ENCODE measurements around the gene FLNB. TPM values are rescaled to one million over a fixed set of nuclear protein-coding genes. Genes with fewer than 3 reads are reported as not detected.
"Not testable (repeated sequence)": the region's sequence is repeated elsewhere in the genome, so short reads cannot be mapped to it uniquely, and the experiment has no call there.

The FLNB gene
- total and polyA plus RNA-seq, 2 experiments from 2014 or later = 60.6 to 186 TPM

DNA sequence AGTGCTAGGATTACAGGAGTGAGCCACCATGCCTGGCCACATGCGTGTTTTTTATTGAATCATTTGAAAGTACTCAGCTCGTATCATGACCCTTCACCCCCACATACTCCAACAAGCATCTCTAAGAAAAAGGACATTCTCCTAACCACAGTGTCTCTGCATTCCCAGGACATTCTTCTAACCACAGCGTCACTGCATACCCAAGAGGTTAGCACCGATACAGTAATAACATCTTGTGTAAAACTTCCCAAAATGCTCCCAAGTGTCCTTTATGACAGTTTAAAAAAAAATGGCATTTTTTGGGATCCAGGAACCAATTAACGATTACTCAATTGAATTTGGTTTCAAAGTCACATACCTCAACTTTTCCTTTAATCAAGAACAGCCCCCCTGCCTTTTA is 39.6 kb downstream of the FLNB start:
- TF ChIP-seq EZH2 (IDR thresholded peaks at IDR 0.05; ENCODE audit: insufficient read depth, poor library complexity, severe bottlenecking) (no peak), EZH2phosphoT487 (IDR thresholded peaks at IDR 0.05; ENCODE audit: insufficient read depth, low read depth) (peak; percentile 87)
- Histone ChIP-seq H3K27ac (peak overlapping the region; percentile 89), H3K4me3 (peak overlapping the region; percentile 7; the same call in 1 of the 2 replicates), H3F3A (ENCODE audit: insufficient read depth) (peaks cover 98% of the 10 kb centered on the region), H4K20me1 (ENCODE audit: insufficient read depth) (no peaks in the 10 kb centered on the region), H3K9ac (peak overlapping the region; percentile 63), H3K79me2 (ENCODE audit: insufficient read depth) (peaks cover 88% of the 10 kb centered on the region), H3K36me3 (ENCODE audit: low read depth) (no peaks in the 10 kb centered on the region), H3K27me3 (replicated peaks; ENCODE audit: insufficient read depth) (no peaks in the 10 kb centered on the region), H3K9me3 (ENCODE audit: low read depth) (no peaks in the 10 kb centered on the region), H2AFZ (no peak overlapping the region), H3K9me2 (ENCODE audit: insufficient read depth) (no peaks in the 10 kb centered on the region), H3K4me2 (ENCODE audit: unreplicated experiment) (peak overlapping the region; percentile 64), H3K4me1 (ENCODE audit: insufficient read depth) (peaks cover 98% of the 10 kb centered on the region)
- WGBS, 2 experiments (ENCODE audit: low coverage in 1 of 2, low lambda C conversion rate in 2 of 2, missing lambda C conversion rate in 2 of 2) = 1% methylated on average over 5 of the region's 5 CpGs
- in situ Hi-C loops (cut with MboI) = no loop called here
- peak; percentile 95 for DNase-seq

DNA sequence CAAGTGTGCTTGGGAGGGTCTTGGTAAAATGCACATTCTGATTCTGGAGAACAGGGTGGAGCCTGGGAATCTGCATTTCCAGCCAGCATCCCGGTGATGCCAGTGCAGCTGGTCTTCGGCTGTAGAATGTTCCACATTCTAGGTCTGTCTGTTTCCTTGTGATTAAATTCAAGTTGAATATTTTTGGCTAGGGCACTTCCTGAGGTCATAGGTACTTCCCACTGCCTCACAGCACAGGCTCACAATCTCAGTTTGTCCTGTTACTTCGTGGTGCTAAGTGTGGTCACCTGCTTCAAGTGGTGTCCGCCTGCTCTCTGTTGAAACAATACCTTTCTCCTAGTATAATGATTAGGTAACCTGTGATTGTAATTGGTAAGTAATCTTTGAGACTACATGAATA is 40.1 kb downstream of the FLNB start:
- H3K4me2 ChIP-seq (ENCODE audit: unreplicated experiment) = peak overlapping the region; percentile 64
- H3K4me3 ChIP-seq = peak overlapping the region; percentile 7; the same call in 1 of the 2 replicates
- H4K20me1 ChIP-seq (ENCODE audit: insufficient read depth) = no peaks in the 10 kb centered on the region
- H3K9me3 ChIP-seq (ENCODE audit: low read depth) = no peaks in the 10 kb centered on the region
- peak overlapping the region; percentile 63 for H3K9ac ChIP-seq
- peaks cover 99% of the 10 kb centered on the region for H3F3A ChIP-seq (ENCODE audit: insufficient read depth)
- no peak overlapping the region for H2AFZ ChIP-seq
- in situ Hi-C loops (cut with MboI) = no loop called here
- DNase-seq = no peak
- 24 to 25% methylated on average over 4 of the region's 4 CpGs for WGBS, 2 experiments (ENCODE audit: low coverage in 1 of 2, low lambda C conversion rate in 2 of 2, missing lambda C conversion rate in 2 of 2)
- TF ChIP-seq EZH2 (IDR thresholded peaks at IDR 0.05; ENCODE audit: insufficient read depth, poor library complexity, severe bottlenecking) (no peak), EZH2phosphoT487 (IDR thresholded peaks at IDR 0.05; ENCODE audit: insufficient read depth, low read depth) (no peak)
- H3K9me2 ChIP-seq (ENCODE audit: insufficient read depth) = no peaks in the 10 kb centered on the region
- no peaks in the 10 kb centered on the region for H3K36me3 ChIP-seq (ENCODE audit: low read depth)
- H3K27ac ChIP-seq = peak overlapping the region; percentile 89
- peaks cover 88% of the 10 kb centered on the region for H3K79me2 ChIP-seq (ENCODE audit: insufficient read depth)
- no peaks in the 10 kb centered on the region for H3K27me3 ChIP-seq (replicated peaks; ENCODE audit: insufficient read depth)
- peaks cover 98% of the 10 kb centered on the region for H3K4me1 ChIP-seq (ENCODE audit: insufficient read depth)

DNA sequence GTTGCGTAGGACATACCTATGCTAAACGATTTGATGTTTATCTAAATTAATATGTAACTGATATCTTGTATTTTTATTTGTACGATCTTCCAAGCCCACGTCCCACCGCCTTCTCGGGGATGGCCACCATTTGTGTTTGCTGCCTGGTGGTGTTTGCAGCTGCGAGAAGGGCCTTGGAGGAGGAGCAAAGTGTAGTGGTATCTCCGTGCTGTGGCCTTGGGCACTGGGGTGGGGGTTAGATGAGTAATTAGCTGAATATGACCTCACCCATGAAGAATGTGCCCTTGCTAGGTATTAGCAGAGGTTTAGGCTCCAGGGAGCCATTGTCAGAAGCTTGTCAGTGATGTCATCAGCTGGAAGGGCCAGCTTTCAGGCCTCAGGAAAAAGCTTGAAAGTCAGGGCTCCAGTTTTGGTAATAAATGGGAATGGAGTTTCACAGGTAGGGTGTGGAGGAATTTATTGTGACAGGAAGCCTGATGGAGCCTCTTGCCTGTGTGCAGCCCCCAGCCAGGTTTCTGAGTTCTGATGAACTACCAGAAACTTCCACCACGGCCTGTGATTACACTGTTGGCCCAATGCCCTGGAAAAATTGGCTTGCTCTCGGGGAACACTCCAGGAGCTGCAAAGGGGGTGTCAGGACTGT is 41.0 kb downstream of the FLNB start:
- DNase-seq = peak; percentile 84
- Histone ChIP-seq H3K36me3 (ENCODE audit: low read depth) (no peaks in the 10 kb centered on the region), H3K79me2 (ENCODE audit: insufficient read depth) (peaks cover 88% of the 10 kb centered on the region), H4K20me1 (ENCODE audit: insufficient read depth) (no peaks in the 10 kb centered on the region), H2AFZ (no peak overlapping the region), H3K9me2 (ENCODE audit: insufficient read depth) (no peaks in the 10 kb centered on the region), H3K27ac (peak overlapping the region; percentile 89), H3K4me2 (ENCODE audit: unreplicated experiment) (peak overlapping the region; percentile 64), H3K9ac (peak overlapping the region; percentile 63), H3K9me3 (ENCODE audit: low read depth) (no peaks in the 10 kb centered on the region), H3K4me1 (ENCODE audit: insufficient read depth) (peaks cover 93% of the 10 kb centered on the region), H3K4me3 (peak overlapping the region; percentile 1; the same call in 1 of the 2 replicates), H3K27me3 (replicated peaks; ENCODE audit: insufficient read depth) (no peaks in the 10 kb centered on the region), H3F3A (ENCODE audit: insufficient read depth) (peaks cover 98% of the 10 kb centered on the region)
- TF ChIP-seq EZH2phosphoT487 (IDR thresholded peaks at IDR 0.05; ENCODE audit: insufficient read depth, low read depth) (no peak), EZH2 (IDR thresholded peaks at IDR 0.05; ENCODE audit: insufficient read depth, poor library complexity, severe bottlenecking) (no peak)
- WGBS, 2 experiments (ENCODE audit: low coverage in 1 of 2, low lambda C conversion rate in 2 of 2, missing lambda C conversion rate in 2 of 2) = 46% methylated on average over 10 of the region's 10 CpGs
- in situ Hi-C loops (cut with MboI) = no loop called here

GRCh38 chr3:58051196-58051595 is 43.0 kb downstream of the FLNB start:
- Histone ChIP-seq H3K27me3 (replicated peaks; ENCODE audit: insufficient read depth) (no peaks in the 10 kb centered on the region), H3K27ac (peak overlapping the region; percentile 89), H3F3A (ENCODE audit: insufficient read depth) (peaks cover 93% of the 10 kb centered on the region), H3K36me3 (ENCODE audit: low read depth) (no peaks in the 10 kb centered on the region), H3K79me2 (ENCODE audit: insufficient read depth) (peaks cover 88% of the 10 kb centered on the region), H3K4me1 (ENCODE audit: insufficient read depth) (peaks cover 76% of the 10 kb centered on the region), H3K4me3 (peak overlapping the region; percentile 30), H3K9ac (peak overlapping the region; percentile 63), H3K9me3 (ENCODE audit: low read depth) (no peaks in the 10 kb centered on the region), H3K4me2 (ENCODE audit: unreplicated experiment) (peak overlapping the region; percentile 72), H4K20me1 (ENCODE audit: insufficient read depth) (no peaks in the 10 kb centered on the region), H2AFZ (no peak overlapping the region), H3K9me2 (ENCODE audit: insufficient read depth) (no peaks in the 10 kb centered on the region)
- DNase-seq = peak; percentile 95
- WGBS, 2 experiments (ENCODE audit: low coverage in 1 of 2, low lambda C conversion rate in 2 of 2, missing lambda C conversion rate in 2 of 2) = 8 to 13% methylated on average over 9 of the region's 9 CpGs
- in situ Hi-C loops (cut with MboI) = no loop called here
- TF ChIP-seq EZH2 (IDR thresholded peaks at IDR 0.05; ENCODE audit: insufficient read depth, poor library complexity, severe bottlenecking) (no peak), EZH2phosphoT487 (IDR thresholded peaks at IDR 0.05; ENCODE audit: insufficient read depth, low read depth) (no peak)

DNA sequence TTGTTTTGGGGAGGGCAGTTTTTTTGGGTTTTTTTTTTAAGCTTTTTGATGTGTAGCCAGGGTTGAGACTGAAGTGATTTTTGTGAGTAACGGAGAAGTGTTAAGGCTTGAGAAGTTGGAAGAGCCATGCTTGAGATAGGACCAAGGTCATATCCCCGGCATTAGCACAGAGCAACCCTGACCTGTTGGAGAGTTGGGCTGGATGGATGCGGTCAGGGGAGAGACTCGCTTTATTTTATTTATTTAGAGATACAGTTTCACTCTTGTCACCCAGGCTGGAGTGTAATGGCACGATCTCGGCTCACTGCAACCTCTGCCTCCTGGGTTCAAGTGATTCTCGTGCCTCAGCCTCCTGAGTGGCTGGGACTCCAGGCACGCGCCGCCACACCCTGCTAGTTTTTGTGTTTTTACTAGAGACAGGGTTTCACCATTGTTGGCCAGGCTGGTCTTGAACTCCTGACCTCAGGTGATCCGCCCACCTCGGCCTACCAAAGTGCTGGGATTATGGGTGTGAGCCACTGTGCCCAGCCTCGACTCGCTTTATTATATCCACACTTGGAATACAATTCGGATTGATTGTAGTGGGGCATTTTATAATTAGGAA is 43.5 kb downstream of the FLNB start:
- Histone ChIP-seq H3K79me2 (ENCODE audit: insufficient read depth) (peaks cover 88% of the 10 kb centered on the region), H3K4me2 (ENCODE audit: unreplicated experiment) (peak overlapping the region; percentile 72), H3K27ac (peak overlapping the region; percentile 89), H3K4me1 (ENCODE audit: insufficient read depth) (peaks cover 76% of the 10 kb centered on the region), H3K9ac (peak overlapping the region; percentile 63), H3F3A (ENCODE audit: insufficient read depth) (peaks cover 93% of the 10 kb centered on the region), H3K4me3 (peak overlapping the region; percentile 30)
- H2AFZ ChIP-seq; in situ Hi-C loops (cut with MboI); H3K36me3 ChIP-seq (ENCODE audit: low read depth); H3K9me3 ChIP-seq (ENCODE audit: low read depth); H3K27me3 ChIP-seq (replicated peaks; ENCODE audit: insufficient read depth); DNase-seq; H3K9me2 ChIP-seq (ENCODE audit: insufficient read depth); H4K20me1 ChIP-seq (ENCODE audit: insufficient read depth): not testable (repeated sequence)
- WGBS, 2 experiments (ENCODE audit: low coverage in 1 of 2, low lambda C conversion rate in 2 of 2, missing lambda C conversion rate in 2 of 2) = 69 to 70% methylated on average over 15 of the region's 15 CpGs

Measured in GM23248 (cell line).